GM21576 (cell line): ENCODE measurements around the gene PIK3R1.
"Not testable (repeated sequence)": the region's sequence is repeated elsewhere in the genome, so short reads cannot be mapped to it uniquely, and the experiment has no call there.

Source experiments
- ATAC-seq: cut with Tn5 transposase; IDR thresholded peaks from one replicate; pipeline ENCODE4 v1.9.1; 2021; ENCODE audit warnings: mild to moderate bottlenecking, moderate library complexity; ENCODE audit not compliant: unreplicated experiment

PIK3R1 gene

DNA sequence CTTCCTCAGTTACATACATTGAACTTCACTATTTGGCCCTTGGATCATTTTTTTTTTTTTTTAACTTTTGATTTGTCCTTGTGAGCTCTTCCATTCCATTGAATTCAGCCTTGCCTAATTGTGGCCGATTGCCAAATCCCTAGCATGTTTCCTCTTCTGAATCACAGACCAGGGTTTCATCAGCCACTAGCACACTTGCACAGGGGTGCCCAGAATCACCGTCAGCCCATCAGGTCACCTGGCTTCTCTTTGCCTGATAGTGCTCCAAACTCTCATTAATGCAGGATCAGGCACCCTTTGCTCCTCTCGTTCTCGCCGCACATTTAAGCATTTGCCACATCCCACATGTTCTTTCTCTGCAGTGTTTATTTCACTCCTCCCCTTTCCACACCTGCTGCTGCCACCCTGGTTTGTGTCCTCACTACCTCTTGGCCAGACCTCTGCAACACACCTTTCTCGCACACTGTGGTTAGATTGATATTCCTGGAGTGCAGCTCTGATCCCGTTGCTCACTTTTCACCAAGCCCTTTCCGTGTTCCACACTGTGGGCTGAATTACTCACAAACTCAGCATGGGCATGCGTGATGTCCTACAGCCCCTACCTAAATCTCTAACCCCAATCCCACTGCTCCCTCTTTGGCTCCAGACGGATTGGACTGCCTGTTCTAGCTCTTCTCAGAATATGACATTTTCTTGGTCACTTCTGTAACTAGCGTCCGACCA, 9.8 kb downstream of the PIK3R1 start:
- ATAC-seq: no peak

DNA sequence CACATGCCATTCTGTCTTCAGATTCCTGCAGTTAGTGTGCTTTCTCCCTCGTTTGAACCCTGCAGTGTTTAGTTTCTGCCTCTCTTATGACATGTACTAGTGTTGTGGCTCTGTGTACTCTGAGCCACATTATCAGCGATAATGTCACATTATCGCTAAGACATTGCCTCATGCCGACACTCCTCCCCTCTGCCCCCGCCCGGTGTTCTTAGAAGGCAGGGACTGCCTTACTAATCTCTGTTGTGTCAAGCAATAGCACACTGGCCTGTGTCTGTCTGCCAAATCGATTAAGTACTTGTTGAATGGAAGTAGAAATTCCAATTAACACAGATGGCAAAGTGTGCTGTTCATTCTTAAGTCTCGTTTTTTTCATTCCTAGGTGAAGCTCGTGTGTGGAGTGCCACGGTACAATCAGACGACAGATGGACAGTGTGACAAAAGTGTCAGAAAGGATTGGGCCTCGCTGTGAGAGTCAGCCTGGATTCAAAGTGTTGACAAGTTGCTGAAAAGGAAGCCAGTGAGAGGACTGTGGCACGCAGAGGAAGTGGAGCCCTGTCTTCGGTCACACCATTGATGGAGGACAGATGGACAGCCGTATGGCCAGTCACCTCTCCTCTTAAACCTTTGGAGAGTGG, 10.5 kb downstream of the PIK3R1 start:
- no peak for ATAC-seq

DNA sequence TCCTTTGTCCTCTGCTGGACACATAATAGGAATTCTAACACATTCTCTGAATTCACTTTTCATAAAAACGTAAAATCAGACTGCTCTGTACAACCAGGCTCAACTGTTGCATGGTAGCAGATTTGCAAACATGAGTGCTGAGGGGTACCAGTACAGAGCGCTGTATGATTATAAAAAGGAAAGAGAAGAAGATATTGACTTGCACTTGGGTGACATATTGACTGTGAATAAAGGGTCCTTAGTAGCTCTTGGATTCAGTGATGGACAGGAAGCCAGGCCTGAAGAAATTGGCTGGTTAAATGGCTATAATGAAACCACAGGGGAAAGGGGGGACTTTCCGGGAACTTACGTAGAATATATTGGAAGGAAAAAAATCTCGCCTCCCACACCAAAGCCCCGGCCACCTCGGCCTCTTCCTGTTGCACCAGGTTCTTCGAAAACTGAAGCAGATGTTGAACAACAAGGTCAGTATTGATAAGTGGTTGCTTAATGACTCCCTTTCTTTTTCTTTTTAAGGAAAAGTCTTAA, 11.1 kb downstream of the PIK3R1 start:
- ATAC-seq: no peak

DNA sequence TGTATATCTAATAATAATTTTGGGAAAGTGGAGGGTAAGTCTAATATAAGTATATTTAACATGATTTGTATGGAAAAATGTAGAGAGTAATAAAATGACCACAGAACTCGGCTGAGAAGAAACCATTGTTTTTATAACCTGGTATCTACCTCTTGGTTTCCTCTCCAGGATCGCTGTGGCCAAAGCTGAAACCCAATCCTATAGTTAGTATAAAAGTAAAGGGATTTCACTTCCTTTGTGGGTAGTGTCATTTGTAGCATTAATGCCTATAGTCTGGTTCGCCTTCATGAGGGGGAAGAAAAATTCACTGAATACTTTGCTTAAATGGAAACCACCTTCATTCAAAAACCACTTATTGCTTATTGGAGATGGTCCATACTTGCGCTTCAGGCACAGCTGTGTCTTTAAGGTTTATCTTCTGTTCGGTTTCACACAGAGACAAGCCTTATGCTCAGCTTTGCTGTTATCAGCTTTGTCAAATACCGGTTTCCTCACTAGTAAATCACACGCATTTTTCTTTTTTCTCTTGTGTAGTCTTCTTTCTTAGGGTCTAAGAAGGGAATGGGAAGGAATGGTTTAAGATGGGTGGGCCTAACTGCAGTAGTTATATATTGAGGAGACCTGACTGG, 12.1 kb downstream of the PIK3R1 start:
- no peak for ATAC-seq

- no peak for ATAC-seq
Measured at GRCh38 chr5:68229416-68229815, 13.9 kb downstream of the PIK3R1 start.

DNA sequence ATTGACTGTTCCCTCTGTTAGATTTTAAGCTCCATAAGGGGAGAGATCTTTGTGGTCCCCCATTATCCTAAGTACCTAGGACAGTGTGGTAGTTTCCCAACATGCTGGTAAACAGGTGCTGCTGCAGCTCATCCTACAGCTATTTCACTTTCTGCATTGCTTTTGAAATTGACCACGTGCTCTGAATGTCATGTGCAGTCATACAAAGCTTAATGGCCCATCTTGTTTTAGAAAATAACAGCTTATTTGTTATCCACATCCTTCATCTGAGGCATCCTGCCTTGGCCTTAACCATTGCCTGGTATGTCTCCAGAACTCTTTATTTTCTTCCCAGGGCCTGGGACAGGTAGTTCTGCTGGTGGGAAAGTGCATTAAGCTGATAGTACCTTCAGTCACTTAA, 14.7 kb downstream of the PIK3R1 start:
- ATAC-seq: no peak

DNA sequence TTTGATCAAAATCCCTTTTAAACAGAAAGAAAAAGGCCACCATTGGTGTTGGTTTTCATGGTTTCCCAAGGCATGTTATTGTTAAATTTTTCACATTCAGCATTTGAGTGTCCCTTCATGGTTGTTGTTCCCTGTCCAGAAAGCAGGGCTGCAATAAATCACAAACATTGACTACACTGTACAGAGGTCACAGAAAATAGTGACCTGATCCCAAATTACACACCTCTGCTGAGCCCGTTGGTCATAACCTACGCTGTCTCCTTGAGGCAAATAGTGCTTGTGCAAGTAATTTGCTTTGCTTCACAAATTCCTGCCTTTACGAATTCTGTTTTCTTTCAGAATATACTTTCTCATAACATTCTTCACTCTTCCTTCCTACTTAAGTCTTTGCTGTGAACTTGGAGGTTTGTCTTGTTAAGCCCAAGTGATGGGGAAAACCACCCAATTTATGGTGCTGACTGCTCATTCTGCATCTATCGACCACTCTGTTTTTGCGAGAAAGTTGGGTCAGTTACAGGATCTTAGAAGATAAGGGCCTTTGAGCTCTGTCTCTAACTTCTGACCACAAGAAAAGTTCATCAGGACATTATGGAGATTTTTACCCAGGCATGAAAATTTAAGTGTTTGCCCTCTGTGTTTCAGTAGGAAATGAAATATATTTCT, 16.0 kb downstream of the PIK3R1 start:
- no peak for ATAC-seq

GRCh38 chr5:68232277-68232676, 16.7 kb downstream of the PIK3R1 start:
- no peak for ATAC-seq

DNA sequence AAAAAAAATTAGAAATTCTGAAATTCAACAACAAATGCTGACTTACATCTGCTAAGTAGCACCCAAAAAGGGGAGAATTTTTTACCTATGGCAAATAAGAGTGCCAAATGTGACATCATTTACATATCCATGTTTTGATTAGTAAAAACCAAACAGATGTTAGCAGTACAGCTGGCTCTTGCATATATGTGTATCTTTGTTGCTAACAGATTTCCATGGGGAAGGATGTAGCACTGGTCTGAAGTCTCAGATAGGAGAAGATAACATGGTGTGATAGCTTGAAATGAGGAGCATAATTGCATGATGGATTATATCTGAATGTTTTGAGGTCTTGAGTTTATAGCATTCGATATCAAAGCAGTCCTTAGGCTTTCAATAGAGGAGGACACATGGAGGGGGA, 17.5 kb downstream of the PIK3R1 start:
- no peak for ATAC-seq

DNA sequence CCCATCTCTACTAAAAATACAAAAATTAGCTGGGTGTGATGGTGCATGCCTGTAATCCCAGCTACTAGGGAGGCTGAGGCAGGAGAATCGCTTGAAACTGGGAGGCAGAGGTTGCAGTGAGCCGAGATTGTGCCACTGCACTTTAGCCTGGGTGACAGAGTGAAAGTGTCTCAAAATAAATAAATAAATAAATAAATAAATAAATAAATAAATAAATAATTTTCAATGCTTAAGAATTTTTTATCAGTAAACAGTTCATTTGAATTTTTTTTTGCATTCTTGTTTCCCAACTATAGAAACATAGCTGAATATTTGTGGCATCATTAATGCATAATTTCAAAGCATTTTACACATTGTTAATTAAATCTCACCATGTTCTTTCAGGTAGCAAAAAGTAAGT, 19.7 kb downstream of the PIK3R1 start:
- not testable (repeated sequence) for ATAC-seq

- ATAC-seq: no peak
Measured at GRCh38 chr5:68237715-68238114, 22.2 kb downstream of the PIK3R1 start.

DNA sequence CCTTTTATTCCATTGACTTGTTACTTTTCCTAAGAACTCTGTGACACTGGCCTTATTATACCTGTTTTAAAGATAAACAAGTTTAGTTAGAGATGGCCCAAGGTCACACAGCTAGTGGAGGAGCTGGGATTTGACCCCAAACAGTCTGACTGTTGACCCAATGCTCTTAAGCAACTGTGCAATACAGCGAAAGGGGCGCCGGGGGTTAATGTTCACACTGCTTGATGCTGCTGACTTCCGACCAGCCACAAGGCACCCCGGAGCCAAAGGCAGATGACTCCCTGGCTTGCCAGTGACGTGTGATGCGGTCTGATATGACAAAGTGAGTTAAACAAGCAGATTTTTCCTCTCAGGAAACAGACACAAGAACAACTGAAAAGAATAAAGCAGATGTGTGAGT, 23.9 kb downstream of the PIK3R1 start:
- peak; percentile 90 for ATAC-seq

- peak; percentile 47 for ATAC-seq
Measured at GRCh38 chr5:68240202-68240601, 24.6 kb downstream of the PIK3R1 start.

- ATAC-seq: no peak
Measured at GRCh38 chr5:68240771-68241170, 25.2 kb downstream of the PIK3R1 start.

- ATAC-seq: no peak
Measured at GRCh38 chr5:68242743-68243142, 27.2 kb downstream of the PIK3R1 start.

- no peak for ATAC-seq
Measured at GRCh38 chr5:68243251-68243650, 27.7 kb downstream of the PIK3R1 start.

DNA sequence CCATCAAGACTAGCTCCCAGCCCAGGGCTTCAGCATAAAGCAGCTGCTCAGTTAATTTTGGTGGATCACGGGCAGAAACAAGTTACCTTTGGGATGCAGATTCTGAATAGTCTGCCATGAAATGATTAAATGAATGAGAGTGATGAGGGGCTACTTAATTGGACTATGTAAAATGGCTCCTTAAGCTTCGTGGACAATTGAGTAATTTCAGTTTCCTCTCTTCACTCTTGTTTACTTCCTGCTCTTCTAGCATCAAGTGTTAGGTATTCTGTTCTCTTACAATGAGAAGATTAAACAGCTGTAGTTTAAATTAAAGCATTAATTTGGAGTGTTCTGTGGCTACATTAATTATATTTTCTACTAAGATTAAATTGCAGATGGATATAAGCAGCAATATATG, 28.1 kb downstream of the PIK3R1 start:
- ATAC-seq: no peak

DNA sequence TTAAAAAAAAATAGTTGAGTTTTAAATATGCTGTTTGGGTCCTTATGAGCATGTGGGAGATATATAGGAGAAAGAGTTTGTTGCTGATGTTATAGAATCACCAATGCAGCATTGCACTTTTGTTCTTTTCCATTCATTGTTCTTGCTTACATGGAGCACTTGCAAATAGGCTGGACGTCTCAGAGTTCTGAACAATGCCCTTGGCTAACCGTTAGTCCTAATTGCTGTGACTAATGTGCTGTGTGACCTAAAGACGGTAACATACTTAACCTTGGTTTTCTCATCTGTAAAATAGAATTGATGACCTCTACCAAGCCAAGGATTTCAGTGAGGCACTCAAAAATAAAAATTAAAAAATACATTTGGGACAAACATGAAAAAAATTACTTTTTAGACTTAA, 29.8 kb downstream of the PIK3R1 start:
- no peak for ATAC-seq

DNA sequence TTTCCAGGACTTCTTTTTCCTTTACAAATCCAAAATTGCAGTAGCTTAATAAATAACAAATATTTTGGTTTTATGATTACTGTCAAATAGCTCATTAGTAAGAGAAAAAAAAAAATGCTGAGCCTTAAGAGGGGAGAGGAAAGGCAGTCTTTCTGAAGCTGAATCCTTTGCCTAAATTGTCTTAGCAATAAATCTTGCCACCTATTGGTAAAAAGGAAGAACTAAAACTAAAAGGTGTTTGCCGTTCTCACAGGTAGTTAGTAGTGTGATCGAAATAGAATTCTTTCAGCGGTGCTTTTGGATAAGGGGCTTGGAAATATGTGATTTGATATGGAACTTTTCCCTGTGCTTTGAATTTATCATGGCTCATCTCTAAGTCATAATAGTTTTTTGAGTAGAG, 31.2 kb downstream of the PIK3R1 start:
- ATAC-seq: no peak

GRCh38 chr5:68247627-68248026, 32.1 kb downstream of the PIK3R1 start:
- no peak for ATAC-seq

GRCh38 chr5:68248896-68249295, 33.3 kb downstream of the PIK3R1 start:
- ATAC-seq: no peak

- ATAC-seq: no peak
Measured at GRCh38 chr5:68249520-68249919, 34.0 kb downstream of the PIK3R1 start.
